DOHH2 (cell line): Measurements from ENCODE around the gene CFAP298.

Source experiments
- H3F3A ChIP-seq: fragments of 200-600 bp; sonication (generic), shearing (Covaris generic); 2 replicates; pipeline ENCODE4 v1.6.0; 2016; ENCODE audit warnings: antibody characterized with exemption, mild to moderate bottlenecking; ENCODE audit not compliant: control insufficient read depth, insufficient read depth
- H3K27ac ChIP-seq: fragments of 200-600 bp; sonication (generic); 2 replicates; pipeline ENCODE4 v1.5.1; 2014; ENCODE audit warnings: low read depth, mild to moderate bottlenecking, low read length, moderate library complexity
- H3K27me3 ChIP-seq: fragments of 200-600 bp; sonication (generic); 2 replicates; pipeline ENCODE4 v1.6.1; 2014; ENCODE audit warnings: mild to moderate bottlenecking, low read length, mixed read lengths; ENCODE audit not compliant: control insufficient read depth
- H3K36me3 ChIP-seq: fragments of 200-600 bp; sonication (generic); 2 replicates; pipeline ENCODE4 v1.6.1; 2014; ENCODE audit warnings: mild to moderate bottlenecking, low read length, moderate library complexity, mixed read lengths; ENCODE audit not compliant: control insufficient read depth
- H3K4me1 ChIP-seq: fragments of 200-600 bp; sonication (generic); 2 replicates; pipeline ENCODE4 v1.6.1; 2014; ENCODE audit warnings: mild to moderate bottlenecking, low read length, mixed read lengths; ENCODE audit not compliant: control insufficient read depth
- H3K4me2 ChIP-seq: fragments of 200-600 bp; sonication (generic); 2 replicates; pipeline ENCODE4 v1.6.0; 2014; ENCODE audit warnings: mild to moderate bottlenecking, low read length, moderate library complexity
- H3K4me3 ChIP-seq: fragments of 200-600 bp; sonication (generic); 2 replicates; pipeline ENCODE4 v1.5.1; 2014; ENCODE audit warnings: mild to moderate bottlenecking, low read length, mixed read lengths
- H3K79me2 ChIP-seq: fragments of 200-600 bp; sonication (generic); 2 replicates; pipeline ENCODE4 v1.6.1; 2014; ENCODE audit warnings: mild to moderate bottlenecking, low read length, mixed read lengths; ENCODE audit not compliant: control insufficient read depth
- H3K9me2 ChIP-seq: fragments of 200-600 bp; sonication (generic); replicated peaks from 2 replicates; pipeline ENCODE4 v1.6.1; 2014; ENCODE audit warnings: mild to moderate bottlenecking, low read length, mixed read lengths; ENCODE audit not compliant: control insufficient read depth
- H3K9me3 ChIP-seq: fragments of 200-600 bp; sonication (generic); 2 replicates; pipeline ENCODE4 v1.6.1; 2014; ENCODE audit warnings: antibody characterized with exemption, low read length, mixed read lengths; ENCODE audit not compliant: control insufficient read depth, insufficient read depth
- H4K20me1 ChIP-seq: fragments of 200-600 bp; sonication (generic); 2 replicates; pipeline ENCODE4 v1.6.0; 2014; ENCODE audit warnings: low read depth, mild to moderate bottlenecking, antibody characterized with exemption, low read length, moderate library complexity; ENCODE audit not compliant: control insufficient read depth, insufficient read depth
- EZH2phosphoT487 ChIP-seq: fragments of 200-600 bp; sonication (generic); IDR thresholded peaks from 2 replicates; pipeline ENCODE4 v1.6.1; 2017; ENCODE audit warnings: borderline replicate concordance, mild to moderate bottlenecking, antibody characterized with exemption, low read length, moderate library complexity, mixed read lengths
- TF ChIP-seq, protein P1 (sequence below): fragments of 200-600 bp; sonication (generic); IDR thresholded peaks from one replicate; pipeline ENCODE4 v1.5.1; 2014; ENCODE audit warnings: antibody characterized with exemption, mild to moderate bottlenecking, low read depth, low read length; ENCODE audit not compliant: poor library complexity, severe bottlenecking

The CFAP298 gene

GRCh38 chr21:32592929-32593502 is 19.2 kb downstream of the CFAP298 start:
- no peaks in the 10 kb centered on the region for H3K9me2 ChIP-seq
- no peaks in the 10 kb centered on the region for H3K79me2 ChIP-seq
- no peak overlapping the region for H3K4me3 ChIP-seq
- H3K27me3 ChIP-seq: no peaks in the 10 kb centered on the region
- H3K9me3 ChIP-seq: no peaks in the 10 kb centered on the region
- no peaks in the 10 kb centered on the region for H3K36me3 ChIP-seq
- no peak for TF ChIP-seq EZH2phosphoT487
- no peaks in the 10 kb centered on the region for H4K20me1 ChIP-seq
- no peak overlapping the region for H3K27ac ChIP-seq
- no peaks in the 10 kb centered on the region for H3F3A ChIP-seq
- no peaks in the 10 kb centered on the region for H3K4me1 ChIP-seq
- no peak overlapping the region for H3K4me2 ChIP-seq

GRCh38 chr21:32590130-32590529 is 22.0 kb downstream of the CFAP298 start:
- TF ChIP-seq EZH2phosphoT487: no peak
- TF ChIP-seq, protein P1, sequence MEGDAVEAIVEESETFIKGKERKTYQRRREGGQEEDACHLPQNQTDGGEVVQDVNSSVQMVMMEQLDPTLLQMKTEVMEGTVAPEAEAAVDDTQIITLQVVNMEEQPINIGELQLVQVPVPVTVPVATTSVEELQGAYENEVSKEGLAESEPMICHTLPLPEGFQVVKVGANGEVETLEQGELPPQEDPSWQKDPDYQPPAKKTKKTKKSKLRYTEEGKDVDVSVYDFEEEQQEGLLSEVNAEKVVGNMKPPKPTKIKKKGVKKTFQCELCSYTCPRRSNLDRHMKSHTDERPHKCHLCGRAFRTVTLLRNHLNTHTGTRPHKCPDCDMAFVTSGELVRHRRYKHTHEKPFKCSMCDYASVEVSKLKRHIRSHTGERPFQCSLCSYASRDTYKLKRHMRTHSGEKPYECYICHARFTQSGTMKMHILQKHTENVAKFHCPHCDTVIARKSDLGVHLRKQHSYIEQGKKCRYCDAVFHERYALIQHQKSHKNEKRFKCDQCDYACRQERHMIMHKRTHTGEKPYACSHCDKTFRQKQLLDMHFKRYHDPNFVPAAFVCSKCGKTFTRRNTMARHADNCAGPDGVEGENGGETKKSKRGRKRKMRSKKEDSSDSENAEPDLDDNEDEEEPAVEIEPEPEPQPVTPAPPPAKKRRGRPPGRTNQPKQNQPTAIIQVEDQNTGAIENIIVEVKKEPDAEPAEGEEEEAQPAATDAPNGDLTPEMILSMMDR: no peak
- H3F3A ChIP-seq: no peaks in the 10 kb centered on the region
- no peak overlapping the region for H3K27ac ChIP-seq
- no peaks in the 10 kb centered on the region for H3K4me1 ChIP-seq
- H3K9me3 ChIP-seq: no peaks in the 10 kb centered on the region
- no peaks in the 10 kb centered on the region for H3K79me2 ChIP-seq
- no peaks in the 10 kb centered on the region for H3K36me3 ChIP-seq
- no peaks in the 10 kb centered on the region for H3K9me2 ChIP-seq
- no peak overlapping the region for H3K4me3 ChIP-seq
- H3K27me3 ChIP-seq: no peaks in the 10 kb centered on the region
- no peak overlapping the region for H3K4me2 ChIP-seq
- no peaks in the 10 kb centered on the region for H4K20me1 ChIP-seq

- no peaks in the 10 kb centered on the region for H3K9me2 ChIP-seq
- H3K4me2 ChIP-seq: no peak overlapping the region
- H3F3A ChIP-seq: no peaks in the 10 kb centered on the region
- no peak overlapping the region for H3K4me3 ChIP-seq
- H3K4me1 ChIP-seq: no peaks in the 10 kb centered on the region
- H3K27me3 ChIP-seq: no peaks in the 10 kb centered on the region
- no peaks in the 10 kb centered on the region for H3K36me3 ChIP-seq
- TF ChIP-seq EZH2phosphoT487: no peak
- TF ChIP-seq, protein P1: no peak
- no peaks in the 10 kb centered on the region for H3K9me3 ChIP-seq
- no peak overlapping the region for H3K27ac ChIP-seq
- H4K20me1 ChIP-seq: no peaks in the 10 kb centered on the region
- H3K79me2 ChIP-seq: no peaks in the 10 kb centered on the region
Measured at GRCh38 chr21:32587651-32588050, 24.5 kb downstream of the CFAP298 start.

DNA sequence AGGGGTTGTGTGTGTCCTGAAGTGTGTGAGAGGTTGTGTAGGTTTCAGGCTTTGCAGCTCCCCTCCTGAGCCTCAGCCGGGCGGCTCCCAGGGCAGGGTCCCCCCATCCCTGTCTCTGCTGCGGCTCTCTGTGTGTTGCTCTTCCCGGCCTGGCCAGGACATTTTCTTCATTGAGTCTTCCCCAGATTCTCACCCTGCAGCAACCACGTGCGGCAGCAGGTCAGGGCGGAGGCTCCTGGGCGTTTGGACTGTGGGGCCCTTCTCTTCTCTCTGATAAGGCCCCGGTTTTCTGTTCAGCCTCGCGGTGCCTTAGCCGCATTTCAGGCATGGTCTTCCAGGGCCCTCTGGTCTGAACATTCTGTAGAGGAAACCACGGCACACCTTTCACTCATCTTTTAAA is 25.1 kb downstream of the CFAP298 start:
- no peaks in the 10 kb centered on the region for H3K9me3 ChIP-seq
- H3K4me3 ChIP-seq: no peak overlapping the region
- H4K20me1 ChIP-seq: no peaks in the 10 kb centered on the region
- no peak overlapping the region for H3K4me2 ChIP-seq
- no peaks in the 10 kb centered on the region for H3K9me2 ChIP-seq
- H3K27ac ChIP-seq: no peak overlapping the region
- H3K27me3 ChIP-seq: no peaks in the 10 kb centered on the region
- no peaks in the 10 kb centered on the region for H3K79me2 ChIP-seq
- H3K36me3 ChIP-seq: no peaks in the 10 kb centered on the region
- TF ChIP-seq EZH2phosphoT487: no peak
- TF ChIP-seq, protein P1: no peak
- no peaks in the 10 kb centered on the region for H3F3A ChIP-seq
- no peaks in the 10 kb centered on the region for H3K4me1 ChIP-seq
